Subcutaneous abdominal adipose tissue (tissue), 5 donors: ENCODE measurements around the gene ZIM2.

ENCODE experiments used
- H3K27ac ChIP-seq: one replicate; pipeline ENCODE4 v1.7.0; 2013; ENCODE audit warnings: low read depth, mild to moderate bottlenecking, inconsistent platforms, low read length, moderate library complexity
- H3K27me3 ChIP-seq, 5 donors: one replicate each; pipeline ENCODE4 v1.7.0; 2013; ENCODE audit warnings: low read length in 5 of 5, inconsistent platforms in 1 of 5; ENCODE audit not compliant: control insufficient read depth in 5 of 5, insufficient read depth in 4 of 5
- H3K36me3 ChIP-seq, 5 donors: one replicate each; pipeline ENCODE4 v1.7.0; 2013; ENCODE audit warnings: low read length in 5 of 5; ENCODE audit not compliant: control insufficient read depth in 5 of 5, insufficient read depth in 5 of 5
- H3K4me1 ChIP-seq, 5 donors: one replicate each; pipeline ENCODE4 v1.7.0; 2013; ENCODE audit warnings: low read length in 5 of 5, mild to moderate bottlenecking in 3 of 5, moderate library complexity in 1 of 5; ENCODE audit not compliant: control insufficient read depth in 5 of 5, insufficient read depth in 5 of 5
- H3K4me3 ChIP-seq, 5 donors: one replicate each; pipeline ENCODE4 v1.7.0; 2013; ENCODE audit warnings: low read length in 5 of 5, low read depth in 1 of 5
- H3K9ac ChIP-seq, 5 donors: one replicate each; pipeline ENCODE4 v1.7.0; 2013; ENCODE audit warnings: low read length in 5 of 5, mild to moderate bottlenecking in 4 of 5, moderate library complexity in 3 of 5
- H3K9me3 ChIP-seq, 5 donors: one replicate each; pipeline ENCODE4 v1.7.0; 2013; ENCODE audit warnings: low read length in 5 of 5; ENCODE audit not compliant: control insufficient read depth in 5 of 5
- donor health status: healthy.
- donor health status: healthy.
- donor health status: healthy.
- donor health status: healthy.
- donor health status: healthy.

ZIM2 gene

DNA sequence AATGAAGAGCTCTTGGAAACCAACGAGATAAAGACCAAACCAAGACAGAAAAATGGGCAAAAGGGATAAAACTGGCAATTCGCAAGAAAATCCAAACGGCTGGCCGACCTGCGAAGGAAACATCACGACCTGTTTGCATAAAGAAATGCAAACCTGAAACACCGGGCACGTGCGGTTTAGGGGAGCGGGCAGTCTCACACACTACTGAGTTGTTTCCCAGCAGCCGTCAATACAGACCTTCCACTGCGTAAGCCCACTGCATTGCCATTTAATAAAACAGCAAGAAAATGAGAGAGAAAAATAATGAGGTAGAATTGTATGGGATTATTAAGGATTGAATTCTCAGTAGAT, 642 bp upstream of the ZIM2 start:
- H3K9ac ChIP-seq: no peak overlapping the region
- no peak overlapping the region for H3K27ac ChIP-seq
- peaks cover 0 to 26% (median 24%) of the 10 kb centered on the region in 5 donors for H3K4me1 ChIP-seq
- H3K4me3 ChIP-seq: peak overlapping the region in 1 of 5 donors; percentile 56
- peaks cover 0 to 12% (median 3%) of the 10 kb centered on the region in 5 donors for H3K9me3 ChIP-seq
- H3K27me3 ChIP-seq: no peaks in the 10 kb centered on the region
- no peaks in the 10 kb centered on the region for H3K36me3 ChIP-seq

DNA sequence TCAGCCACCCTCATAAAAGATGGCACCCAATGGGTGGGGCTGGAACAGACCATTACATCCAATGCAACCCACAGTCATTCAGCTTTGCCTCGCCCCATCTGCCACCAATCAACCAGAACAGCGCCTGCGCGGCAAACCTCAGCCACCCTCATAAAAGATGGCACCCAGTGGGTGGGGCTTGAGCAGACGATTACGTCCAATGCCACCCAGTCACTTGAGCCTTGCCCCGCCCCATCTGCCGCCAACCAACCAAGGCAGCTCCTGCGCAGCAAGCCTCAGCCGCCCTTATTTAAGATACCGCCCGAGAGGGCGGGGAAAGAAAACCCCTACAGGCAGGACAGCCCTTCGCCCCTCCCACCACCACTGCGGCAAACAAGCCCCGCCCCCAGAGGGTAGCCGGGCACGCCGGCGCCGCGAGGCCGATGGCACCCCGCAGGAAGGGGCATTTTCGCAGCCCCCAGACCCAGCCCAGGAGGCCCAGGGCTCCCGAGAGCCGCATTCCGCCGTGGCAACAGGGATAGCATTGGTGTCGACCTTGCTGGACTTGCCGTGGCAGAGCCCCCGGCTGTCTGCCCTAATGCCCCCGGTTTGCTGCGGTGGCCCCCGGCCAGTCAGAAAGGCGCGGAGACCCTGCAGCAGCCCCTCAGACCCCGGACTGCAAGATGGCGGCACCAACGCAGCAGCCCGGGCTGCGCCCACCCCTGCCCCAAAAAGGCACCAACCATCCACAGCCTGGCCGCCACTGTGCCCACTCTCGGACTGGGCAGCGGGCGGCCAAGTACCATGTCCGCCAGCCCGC, 675 bp downstream of the ZIM2 start:
- Histone ChIP-seq H3K36me3 (no peaks in the 10 kb centered on the region), H3K4me3 (peak overlapping the region; percentile 44 to 68 (median 60)), H3K4me1 (peaks cover 0 to 26% (median 24%) of the 10 kb centered on the region in 5 donors), H3K27me3 (no peaks in the 10 kb centered on the region), H3K9ac (no peak overlapping the region), H3K27ac (no peak overlapping the region), H3K9me3 (peaks cover 0 to 17% (median 3%) of the 10 kb centered on the region in 5 donors)

DNA sequence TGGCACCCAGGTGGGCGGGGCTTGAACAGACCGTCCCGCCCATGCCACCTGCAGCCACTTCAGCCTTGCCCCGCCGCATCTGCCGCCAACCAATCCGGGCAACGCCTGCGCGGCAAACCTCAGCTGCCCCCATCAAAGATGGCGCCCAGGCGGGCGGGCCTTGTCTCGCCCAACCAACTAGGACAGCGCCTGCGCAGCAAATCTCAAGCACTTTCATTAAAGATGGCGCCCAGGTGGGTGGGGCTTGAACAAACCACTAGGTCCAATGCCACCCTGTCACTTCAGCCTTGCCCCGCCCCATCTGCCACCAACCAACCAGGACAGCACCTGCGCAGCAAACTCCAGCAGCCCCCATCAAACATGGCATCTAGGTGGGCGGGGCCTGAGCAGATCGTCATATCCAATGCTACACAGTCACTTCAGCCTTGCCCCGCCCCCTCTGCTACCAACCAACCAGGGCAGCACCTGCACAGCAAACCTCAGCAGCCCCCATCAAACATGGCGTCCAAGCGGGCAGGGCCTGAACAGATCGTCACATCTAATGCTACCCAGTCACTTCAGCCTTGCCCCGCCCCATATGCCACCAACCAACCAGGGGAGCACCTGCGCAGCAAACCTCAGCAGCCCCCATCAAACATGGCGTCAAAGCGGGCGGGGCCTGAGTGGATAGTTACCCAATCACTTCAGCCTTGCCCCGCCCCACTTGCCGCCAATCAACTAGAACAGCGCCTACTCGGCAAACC, 1.4 kb downstream of the ZIM2 start:
- Histone ChIP-seq H3K9ac (no peak overlapping the region), H3K27me3 (no peaks in the 10 kb centered on the region), H3K9me3 (peaks cover 0 to 17% (median 3%) of the 10 kb centered on the region in 5 donors), H3K4me3 (peak overlapping the region; percentile 44 to 71 (median 68)), H3K36me3 (no peaks in the 10 kb centered on the region), H3K27ac (no peak overlapping the region), H3K4me1 (peaks cover 0 to 26% (median 24%) of the 10 kb centered on the region in 5 donors)

DNA sequence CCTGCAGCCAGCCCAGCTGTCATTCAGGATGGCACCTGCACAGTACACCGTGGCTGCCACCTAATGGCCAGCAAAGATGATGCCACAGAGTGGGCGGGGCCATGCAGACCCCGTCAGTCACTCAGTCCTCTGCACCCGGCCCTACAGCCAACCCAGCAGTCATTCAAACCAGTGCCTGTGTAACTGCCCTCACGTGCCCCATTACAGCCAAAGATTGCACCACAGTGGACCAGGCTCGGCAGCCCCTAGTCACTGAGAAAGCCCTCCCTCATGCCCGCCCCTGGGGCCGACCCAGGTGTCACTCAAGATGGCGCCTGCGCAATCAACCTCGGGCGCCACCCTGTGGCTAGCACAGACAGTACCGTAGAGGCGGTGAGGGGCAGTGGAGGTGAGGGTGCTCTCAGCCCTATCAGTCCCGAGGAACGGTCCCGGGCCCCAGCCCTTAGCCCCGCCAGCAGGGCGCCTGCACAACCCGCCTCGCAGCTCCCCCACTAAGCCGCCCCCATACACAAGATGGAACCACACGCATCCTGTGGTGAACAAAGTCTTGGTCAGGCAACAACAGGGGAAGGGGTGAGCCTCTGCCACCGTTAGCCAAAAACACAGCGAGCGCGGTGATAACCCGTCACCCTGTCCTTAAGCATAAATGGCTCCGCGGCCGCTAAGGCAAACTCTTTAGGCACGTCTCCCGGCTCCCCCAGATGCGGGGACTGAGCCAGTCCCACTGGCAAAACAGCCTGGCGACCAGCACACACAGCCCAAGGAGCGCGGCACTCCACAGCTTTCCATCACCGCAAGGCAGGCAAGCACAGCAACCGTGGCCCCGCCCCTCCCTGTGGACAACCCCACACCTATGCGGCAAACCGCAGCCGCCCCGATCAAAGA, 2.3 kb downstream of the ZIM2 start:
- peaks cover 0 to 26% (median 24%) of the 10 kb centered on the region in 5 donors for H3K4me1 ChIP-seq
- peak overlapping the region in 3 of 5 donors; percentile 13 to 39 (median 26) for H3K9ac ChIP-seq
- peak overlapping the region; percentile 41 for H3K27ac ChIP-seq
- H3K4me3 ChIP-seq: peak overlapping the region; percentile 68 to 80 (median 71)
- no peaks in the 10 kb centered on the region for H3K27me3 ChIP-seq
- no peaks in the 10 kb centered on the region for H3K36me3 ChIP-seq
- peaks cover 0 to 17% (median 3%) of the 10 kb centered on the region in 5 donors for H3K9me3 ChIP-seq

DNA sequence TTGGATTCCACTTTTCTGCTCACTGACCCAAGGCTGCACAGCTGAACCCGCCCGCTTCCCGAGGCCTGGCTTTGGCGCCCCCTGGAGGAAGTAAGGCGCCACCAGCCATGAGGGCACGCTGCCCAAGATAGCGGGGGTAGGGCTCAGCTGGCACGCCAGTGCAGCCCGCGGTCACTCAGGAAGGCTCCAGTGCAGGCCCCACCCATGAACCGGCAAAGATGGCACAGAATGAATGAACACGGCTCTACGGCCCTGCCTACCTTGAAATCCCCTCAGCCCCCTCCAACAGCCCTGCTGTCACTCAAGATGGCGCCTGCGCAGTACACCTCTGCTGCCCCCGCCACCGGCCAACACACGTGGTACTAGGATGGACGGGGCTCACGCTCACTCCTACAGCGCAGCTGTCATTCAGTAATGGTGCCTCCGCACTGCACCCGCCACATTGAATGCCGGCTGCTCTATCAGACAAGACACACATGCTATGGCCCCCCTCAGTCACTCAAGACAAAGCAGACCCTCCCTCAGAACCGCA, 3.0 kb downstream of the ZIM2 start:
- Histone ChIP-seq H3K4me3 (peak overlapping the region; percentile 68 to 78 (median 71)), H3K36me3 (no peaks in the 10 kb centered on the region), H3K9ac (peak overlapping the region in 2 of 5 donors; percentile 6 to 39), H3K27me3 (no peaks in the 10 kb centered on the region), H3K27ac (peak overlapping the region; percentile 41), H3K4me1 (peaks cover 0 to 26% (median 24%) of the 10 kb centered on the region in 5 donors), H3K9me3 (peaks cover 0 to 17% (median 3%) of the 10 kb centered on the region in 5 donors)

DNA sequence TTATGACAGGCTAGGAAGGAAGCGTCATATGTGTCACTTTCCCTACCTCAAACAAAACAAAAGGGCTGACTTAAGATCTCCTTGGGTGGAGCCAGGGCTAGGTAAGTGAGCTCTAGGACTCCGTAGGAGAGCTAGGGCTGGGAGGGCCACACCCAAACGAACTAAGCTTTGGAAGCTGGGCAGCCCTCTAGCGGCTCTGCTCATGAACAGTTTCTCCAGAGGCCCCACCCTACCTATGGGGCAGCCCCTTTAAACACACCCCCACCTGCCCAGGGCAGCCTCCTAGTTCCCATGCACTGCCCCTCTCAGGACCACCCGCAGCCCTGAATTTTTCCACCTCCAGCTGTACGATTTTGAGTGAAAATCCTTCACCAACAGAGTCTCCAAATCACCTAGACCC, 3.5 kb downstream of the ZIM2 start:
- H3K27ac ChIP-seq: no peak overlapping the region
- H3K4me1 ChIP-seq: peaks cover 0 to 26% (median 24%) of the 10 kb centered on the region in 5 donors
- H3K4me3 ChIP-seq: peak overlapping the region in 4 of 5 donors; percentile 34 to 71 (median 52)
- H3K9me3 ChIP-seq: peaks cover 0 to 17% (median 3%) of the 10 kb centered on the region in 5 donors
- no peaks in the 10 kb centered on the region for H3K27me3 ChIP-seq
- no peaks in the 10 kb centered on the region for H3K36me3 ChIP-seq
- peak overlapping the region in 1 of 5 donors; percentile 39 for H3K9ac ChIP-seq

DNA sequence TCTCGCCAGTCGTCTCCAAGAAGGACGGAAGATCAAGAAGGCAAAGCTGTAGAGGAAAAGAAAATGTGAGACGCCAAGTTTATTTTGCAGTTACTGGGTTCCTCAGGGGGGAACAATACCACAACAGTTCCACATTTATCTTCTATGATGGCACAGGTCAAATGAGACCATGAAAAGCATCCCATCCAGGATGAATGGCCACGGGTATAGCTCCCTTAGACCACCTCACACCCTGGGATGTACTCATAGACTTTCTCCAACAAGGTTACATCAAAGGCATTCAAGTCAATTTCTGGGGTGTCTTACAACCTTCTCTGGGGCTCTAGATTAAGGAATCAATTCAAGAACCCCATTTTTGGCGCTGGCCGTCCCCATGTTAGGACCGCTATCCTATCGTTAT, 4.5 kb downstream of the ZIM2 start:
- H3K36me3 ChIP-seq: no peaks in the 10 kb centered on the region
- H3K4me3 ChIP-seq: no peak overlapping the region
- peaks cover 0 to 26% (median 24%) of the 10 kb centered on the region in 5 donors for H3K4me1 ChIP-seq
- no peak overlapping the region for H3K27ac ChIP-seq
- H3K9ac ChIP-seq: no peak overlapping the region
- peaks cover 0 to 17% (median 3%) of the 10 kb centered on the region in 5 donors for H3K9me3 ChIP-seq
- no peaks in the 10 kb centered on the region for H3K27me3 ChIP-seq

DNA sequence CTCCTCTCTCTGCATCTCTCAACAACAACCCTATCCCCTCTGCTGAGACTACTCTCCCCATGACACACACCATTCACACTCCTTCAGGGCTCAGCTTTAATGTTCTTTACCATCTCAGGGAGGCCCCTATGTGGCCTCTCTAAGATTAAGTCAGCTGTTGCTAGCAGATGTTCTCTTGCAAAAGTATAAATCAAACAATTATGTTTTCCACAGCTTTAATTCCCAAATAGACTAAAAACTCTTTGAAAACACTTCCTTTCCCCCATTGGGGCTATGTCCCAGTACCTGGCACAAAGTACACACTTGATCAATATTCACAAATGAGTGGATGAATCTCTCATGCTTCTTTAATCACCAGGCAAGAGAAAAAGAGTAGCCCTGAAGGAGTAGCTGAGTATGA, 5.1 kb downstream of the ZIM2 start:
- H3K9ac ChIP-seq: no peak overlapping the region

DNA sequence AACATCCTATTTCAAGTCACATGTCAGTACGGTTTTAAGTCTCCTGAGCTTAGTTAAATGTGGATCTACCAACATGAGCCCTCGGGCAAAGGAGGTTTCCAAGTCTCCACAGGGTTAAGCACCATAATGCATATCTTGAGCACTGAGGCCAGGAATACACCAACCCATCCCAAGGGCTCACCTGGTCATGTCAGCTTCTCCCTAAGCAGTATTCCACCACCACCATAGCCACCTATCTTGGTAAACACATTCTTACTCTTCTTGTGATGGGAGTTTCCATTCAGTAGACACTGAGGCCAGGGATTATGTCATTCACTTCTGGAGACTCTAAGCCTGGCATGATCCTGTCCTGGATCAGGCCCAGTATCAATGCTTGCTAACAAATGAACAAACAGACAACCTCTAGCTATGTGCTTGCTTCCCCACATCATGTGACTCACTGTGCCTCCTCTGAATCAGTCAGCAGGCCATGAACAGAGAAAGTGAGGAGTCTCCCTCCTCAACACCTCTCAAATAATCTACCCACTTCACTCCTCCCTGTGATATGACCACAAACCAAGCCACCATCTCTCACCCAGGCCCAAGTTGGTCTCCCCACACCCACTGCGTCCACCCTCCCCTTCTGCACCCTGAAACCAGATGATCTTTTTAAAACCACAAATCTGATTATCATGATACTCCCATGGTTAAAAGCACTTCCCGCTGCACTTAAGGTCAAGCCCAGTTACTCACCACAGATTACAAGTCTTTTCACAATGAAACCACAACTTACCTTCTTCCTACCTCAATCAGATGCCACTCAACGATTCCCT, 5.8 kb downstream of the ZIM2 start:
- Histone ChIP-seq H3K36me3 (no peaks in the 10 kb centered on the region), H3K4me3 (no peak overlapping the region), H3K27ac (no peak overlapping the region), H3K9me3 (peaks cover 0 to 17% (median 3%) of the 10 kb centered on the region in 5 donors), H3K27me3 (no peaks in the 10 kb centered on the region), H3K4me1 (peaks cover 0 to 18% (median 15%) of the 10 kb centered on the region in 5 donors), H3K9ac (no peak overlapping the region)

More for the DNA sequence above, 5.1 kb downstream of the ZIM2 start:
- Histone ChIP-seq H3K4me3 (no peak overlapping the region), H3K4me1 (peaks cover 0 to 24% (median 21%) of the 10 kb centered on the region in 5 donors), H3K9me3 (peaks cover 0 to 17% (median 3%) of the 10 kb centered on the region in 5 donors), H3K36me3 (no peaks in the 10 kb centered on the region), H3K27ac (no peak overlapping the region), H3K27me3 (no peaks in the 10 kb centered on the region)
